Measurements from ENCODE around the gene SMAD1.

SMAD1 gene

GRCh38 chr4:145486603-145487002 lies 5.0 kb downstream of the SMAD1 start:
- DNase-seq (ENCODE audit: low spot score) (no peak), ATAC-seq (ENCODE audit: low read depth) (no peak)
- Histone ChIP-seq H3K9me3 (ENCODE audit: severe bottlenecking) (no peaks in the 10 kb centered on the region), H3K27me3 (ENCODE audit: insufficient read depth, poor library complexity, severe bottlenecking) (no peaks in the 10 kb centered on the region), H3K36me3 (ENCODE audit: low read depth) (no peaks in the 10 kb centered on the region; the same call in 1 of the 2 replicates), H3K27ac (ENCODE audit: poor library complexity, severe bottlenecking) (no peak overlapping the region), H3K4me1 (ENCODE audit: insufficient read depth, poor library complexity, severe bottlenecking) (peaks cover 5% of the 10 kb centered on the region), H3K4me3 (ENCODE audit: severe bottlenecking) (no peak overlapping the region)
- no peak for TF ChIP-seq CTCF (IDR thresholded peaks at IDR 0.05; ENCODE audit: poor library complexity, severe bottlenecking)

GRCh38 chr4:145487631-145488030 lies 6.0 kb downstream of the SMAD1 start:
- no peak for TF ChIP-seq CTCF (IDR thresholded peaks at IDR 0.05; ENCODE audit: poor library complexity, severe bottlenecking)
- DNase-seq (ENCODE audit: low spot score) (no peak), ATAC-seq (ENCODE audit: low read depth) (no peak)
- Histone ChIP-seq H3K9me3 (ENCODE audit: severe bottlenecking) (no peaks in the 10 kb centered on the region), H3K4me1 (ENCODE audit: insufficient read depth, poor library complexity, severe bottlenecking) (peaks cover 5% of the 10 kb centered on the region), H3K4me3 (ENCODE audit: severe bottlenecking) (no peak overlapping the region), H3K36me3 (ENCODE audit: low read depth) (no peaks in the 10 kb centered on the region; the same call in 1 of the 2 replicates), H3K27ac (ENCODE audit: poor library complexity, severe bottlenecking) (no peak overlapping the region), H3K27me3 (ENCODE audit: insufficient read depth, poor library complexity, severe bottlenecking) (no peaks in the 10 kb centered on the region)

- no peak overlapping the region for H3K4me3 ChIP-seq (ENCODE audit: severe bottlenecking)
- H3K9me3 ChIP-seq (ENCODE audit: severe bottlenecking), result no peaks in the 10 kb centered on the region
- H3K36me3 ChIP-seq (ENCODE audit: low read depth), result no peaks in the 10 kb centered on the region; the same call in 1 of the 2 replicates
- no peak for ATAC-seq (ENCODE audit: low read depth)
- H3K27ac ChIP-seq (ENCODE audit: poor library complexity, severe bottlenecking), result no peak overlapping the region
- TF ChIP-seq CTCF (IDR thresholded peaks at IDR 0.05; ENCODE audit: poor library complexity, severe bottlenecking), result no peak
- peaks cover 5% of the 10 kb centered on the region for H3K4me1 ChIP-seq (ENCODE audit: insufficient read depth, poor library complexity, severe bottlenecking)
- H3K27me3 ChIP-seq (ENCODE audit: insufficient read depth, poor library complexity, severe bottlenecking), result no peaks in the 10 kb centered on the region
- no peak for DNase-seq (ENCODE audit: low spot score)
Measured at GRCh38 chr4:145488310-145488709, 6.7 kb downstream of the SMAD1 start.

GRCh38 chr4:145489556-145489955 lies 7.9 kb downstream of the SMAD1 start:
- no peak for DNase-seq (ENCODE audit: low spot score)
- no peak overlapping the region for H3K27ac ChIP-seq (ENCODE audit: poor library complexity, severe bottlenecking)
- no peak overlapping the region for H3K4me3 ChIP-seq (ENCODE audit: severe bottlenecking)
- H3K9me3 ChIP-seq (ENCODE audit: severe bottlenecking), result no peaks in the 10 kb centered on the region
- no peaks in the 10 kb centered on the region; the same call in 1 of the 2 replicates for H3K36me3 ChIP-seq (ENCODE audit: low read depth)
- TF ChIP-seq CTCF (IDR thresholded peaks at IDR 0.05; ENCODE audit: poor library complexity, severe bottlenecking), result no peak
- H3K27me3 ChIP-seq (ENCODE audit: insufficient read depth, poor library complexity, severe bottlenecking), result no peaks in the 10 kb centered on the region
- H3K4me1 ChIP-seq (ENCODE audit: insufficient read depth, poor library complexity, severe bottlenecking), result no peaks in the 10 kb centered on the region
- no peak for ATAC-seq (ENCODE audit: low read depth)

GRCh38 chr4:145490361-145490760 lies 8.7 kb downstream of the SMAD1 start:
- DNase-seq (ENCODE audit: low spot score), result no peak
- Histone ChIP-seq H3K27me3 (ENCODE audit: insufficient read depth, poor library complexity, severe bottlenecking) (no peaks in the 10 kb centered on the region), H3K4me3 (ENCODE audit: severe bottlenecking) (no peak overlapping the region), H3K27ac (ENCODE audit: poor library complexity, severe bottlenecking) (no peak overlapping the region), H3K9me3 (ENCODE audit: severe bottlenecking) (no peaks in the 10 kb centered on the region), H3K4me1 (ENCODE audit: insufficient read depth, poor library complexity, severe bottlenecking) (no peaks in the 10 kb centered on the region), H3K36me3 (ENCODE audit: low read depth) (no peaks in the 10 kb centered on the region; the same call in 1 of the 2 replicates)
- no peak for ATAC-seq (ENCODE audit: low read depth)
- TF ChIP-seq CTCF (IDR thresholded peaks at IDR 0.05; ENCODE audit: poor library complexity, severe bottlenecking), result no peak
